Bronchial epithelial cell (primary cell): ENCODE measurements around the gene ADGRG2. TPM values are rescaled to one million over a fixed set of nuclear protein-coding genes. Genes with fewer than 3 reads are reported as not detected.
A peak's percentile ranks its signal among the peaks of the same experiment; 100 is the strongest.
"Not testable (repeated sequence)": the region's sequence is repeated elsewhere in the genome, so short reads cannot be mapped to it uniquely, and the experiment has no call there.

ENCODE experiments used
- DNase-seq: peaks from one replicate; pipeline ENCODE4 v3.0.0-alpha.2; 2010; ENCODE audit warnings: low read depth
- FAIRE-seq: peaks from 2 replicates; lab custom pipeline; 2011; peaks lifted over from hg19 to GRCh38; lab: Jason Lieb, UNC
- H3K27me3 ChIP-seq: 2 replicates; pipeline ENCODE4 v1.5.1; 2011; ENCODE audit warnings: low read length; ENCODE audit not compliant: control insufficient read depth, insufficient read depth
- H3K36me3 ChIP-seq: 2 replicates; pipeline ENCODE4 v1.5.1; 2011; ENCODE audit warnings: low read length; ENCODE audit not compliant: control insufficient read depth, insufficient read depth
- H3K4me3 ChIP-seq: 2 replicates; pipeline ENCODE4 v1.5.1; 2011; ENCODE audit warnings: mild to moderate bottlenecking, low read depth, low read length, control low read depth
- CTCF ChIP-seq: IDR thresholded peaks from 2 replicates; pipeline ENCODE4 v1.5.1; 2011; ENCODE audit warnings: mild to moderate bottlenecking, moderate library complexity, low read length, control low read depth, inconsistent platforms; ENCODE audit not compliant: insufficient read depth, severe bottlenecking
- total RNA-seq: library from RNA; depleted of rRNA; stranded (reverse); fragments of >200 nt; gene quantifications from 2 replicates; pipeline ENCODE4 v1.2.1, GENCODE V29; 2014

Gene ADGRG2
- total RNA-seq, 1 donor from 2014 or later: 0.26 TPM

GRCh38 chrX:19034025-19034424 is 88.2 kb downstream of the ADGRG2 start:
- FAIRE-seq (no peak), DNase-seq (peak; percentile 58)
- Histone ChIP-seq H3K36me3 (no peaks in the 10 kb centered on the region), H3K4me3 (no peak overlapping the region), H3K27me3 (no peaks in the 10 kb centered on the region)
- TF ChIP-seq CTCF: no peak

GRCh38 chrX:19030805-19031204 is 91.5 kb downstream of the ADGRG2 start:
- Histone ChIP-seq H3K36me3 (no peaks in the 10 kb centered on the region), H3K27me3 (no peaks in the 10 kb centered on the region), H3K4me3 (no peak overlapping the region)
- FAIRE-seq (no peak), DNase-seq (peak; percentile 80)
- TF ChIP-seq CTCF: no peak

GRCh38 chrX:19028560-19028959 is 93.7 kb downstream of the ADGRG2 start:
- no peaks in the 10 kb centered on the region for H3K36me3 ChIP-seq
- DNase-seq: no peak
- no peak for FAIRE-seq
- H3K4me3 ChIP-seq: no peak overlapping the region
- no peaks in the 10 kb centered on the region for H3K27me3 ChIP-seq
- TF ChIP-seq CTCF: no peak

- H3K27me3 ChIP-seq: no peaks in the 10 kb centered on the region
Measured at GRCh38 chrX:19024366-19024765, 97.9 kb downstream of the ADGRG2 start.

GRCh38 chrX:19019996-19020395 is 102.3 kb downstream of the ADGRG2 start:
- H3K36me3 ChIP-seq: no peaks in the 10 kb centered on the region
- no peaks in the 10 kb centered on the region for H3K27me3 ChIP-seq
- H3K4me3 ChIP-seq: no peak overlapping the region
- no peak for FAIRE-seq
- no peak for DNase-seq
- no peak for TF ChIP-seq CTCF

More at GRCh38 chrX:19024366-19024765, 97.9 kb downstream of the ADGRG2 start:
- Histone ChIP-seq H3K36me3 (no peaks in the 10 kb centered on the region), H3K4me3 (no peak overlapping the region)
- FAIRE-seq: no peak
- no peak for DNase-seq
- no peak for TF ChIP-seq CTCF

- TF ChIP-seq CTCF: peak; percentile 62
- FAIRE-seq: no peak
Measured at GRCh38 chrX:19017271-19017670, 105.0 kb downstream of the ADGRG2 start.

GRCh38 chrX:19016614-19017013 is 105.7 kb downstream of the ADGRG2 start:
- not testable (repeated sequence) for H3K36me3 ChIP-seq, H3K4me3 ChIP-seq, H3K27me3 ChIP-seq, FAIRE-seq
- DNase-seq: peak; percentile 25

More at GRCh38 chrX:19017271-19017670, 105.0 kb downstream of the ADGRG2 start:
- peak; percentile 10 for DNase-seq
- Histone ChIP-seq H3K27me3 (no peaks in the 10 kb centered on the region), H3K4me3 (no peak overlapping the region), H3K36me3 (no peaks in the 10 kb centered on the region)
